Thyroid gland (tissue), 4 donors: ENCODE data around the gene CUL3.

Source experiments
- POLR2A ChIP-seq, 2 donors: fragments of 450-650 bp; IDR thresholded peaks; one replicate each; pipeline ENCODE4 v1.6.1; 2017; ENCODE audit warnings: antibody characterized with exemption in 2 of 2, mild to moderate bottlenecking in 2 of 2, moderate library complexity in 1 of 2
- TF ChIP-seq, protein P1 (sequence below), 6 experiments: fragments of 200-600 bp in 3 of 6; fragments of 450-650 bp in 3 of 6; sonication (generic) in 3 of 6; IDR thresholded peaks; one replicate each; pipeline ENCODE4 v1.5.1; 2016 to 2019; ENCODE audit warnings: antibody characterized with exemption in 6 of 6, mild to moderate bottlenecking in 2 of 6, inconsistent platforms in 1 of 6, moderate library complexity in 1 of 6

DNA sequence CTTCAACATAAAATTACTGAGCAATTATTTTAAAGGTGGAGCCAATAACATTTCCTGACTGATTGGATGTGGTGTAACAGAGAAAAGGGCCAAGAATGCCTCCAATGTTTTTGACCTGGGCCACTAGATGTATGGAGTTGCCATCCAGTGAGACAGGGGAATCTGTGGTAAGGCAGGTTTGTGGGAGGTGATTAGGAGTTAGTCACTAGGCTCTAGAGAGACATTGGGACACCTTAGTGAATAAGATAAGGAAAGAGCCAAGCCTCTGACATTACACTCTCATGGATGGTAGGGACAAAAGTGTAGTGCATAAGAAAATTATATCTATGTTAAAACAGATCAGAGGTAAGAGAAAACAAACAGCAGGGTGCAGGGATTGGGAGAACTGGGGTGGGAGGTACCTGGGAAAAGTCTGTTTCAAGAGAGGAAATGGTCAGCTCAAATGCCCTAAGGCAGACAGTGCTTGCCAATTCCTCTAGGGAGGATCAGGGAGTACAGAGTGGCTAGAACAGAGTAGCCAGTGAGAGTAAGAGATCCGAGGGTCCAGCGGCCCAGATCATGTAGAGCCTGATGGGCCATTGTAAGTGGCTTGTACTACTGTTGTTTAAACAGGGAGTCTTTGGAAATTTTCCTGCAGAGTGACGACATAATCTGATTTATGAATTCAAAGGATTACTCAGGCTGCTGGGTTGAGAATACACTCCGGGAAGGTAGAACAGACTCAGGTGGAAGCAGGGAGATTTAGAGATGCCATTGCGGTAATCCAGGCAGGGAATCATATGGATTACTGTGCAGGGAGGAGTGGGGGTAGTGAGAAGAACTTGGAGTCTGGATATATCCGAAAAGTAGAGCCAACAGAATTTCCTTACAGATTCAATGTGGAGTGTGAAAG is 45.7 kb upstream of the CUL3 start:
- TF ChIP-seq, protein P1, sequence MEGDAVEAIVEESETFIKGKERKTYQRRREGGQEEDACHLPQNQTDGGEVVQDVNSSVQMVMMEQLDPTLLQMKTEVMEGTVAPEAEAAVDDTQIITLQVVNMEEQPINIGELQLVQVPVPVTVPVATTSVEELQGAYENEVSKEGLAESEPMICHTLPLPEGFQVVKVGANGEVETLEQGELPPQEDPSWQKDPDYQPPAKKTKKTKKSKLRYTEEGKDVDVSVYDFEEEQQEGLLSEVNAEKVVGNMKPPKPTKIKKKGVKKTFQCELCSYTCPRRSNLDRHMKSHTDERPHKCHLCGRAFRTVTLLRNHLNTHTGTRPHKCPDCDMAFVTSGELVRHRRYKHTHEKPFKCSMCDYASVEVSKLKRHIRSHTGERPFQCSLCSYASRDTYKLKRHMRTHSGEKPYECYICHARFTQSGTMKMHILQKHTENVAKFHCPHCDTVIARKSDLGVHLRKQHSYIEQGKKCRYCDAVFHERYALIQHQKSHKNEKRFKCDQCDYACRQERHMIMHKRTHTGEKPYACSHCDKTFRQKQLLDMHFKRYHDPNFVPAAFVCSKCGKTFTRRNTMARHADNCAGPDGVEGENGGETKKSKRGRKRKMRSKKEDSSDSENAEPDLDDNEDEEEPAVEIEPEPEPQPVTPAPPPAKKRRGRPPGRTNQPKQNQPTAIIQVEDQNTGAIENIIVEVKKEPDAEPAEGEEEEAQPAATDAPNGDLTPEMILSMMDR (IDR thresholded peaks at IDR 0.05), result no peak
- no peak for TF ChIP-seq POLR2A (IDR thresholded peaks at IDR 0.05)
